GM12801 (cell line): ENCODE measurements around the gene JCAD.

Experiments used
- CTCF ChIP-seq: IDR thresholded peaks from one replicate; pipeline ENCODE4 v1.5.1; 2011; ENCODE audit warnings: control low read depth; ENCODE audit not compliant: insufficient read length; ENCODE audit errors: extremely low read depth

The JCAD gene

GRCh38 chr10:30072068-30072467 lies 12.7 kb upstream of the JCAD start:
- TF ChIP-seq CTCF = no peak

DNA sequence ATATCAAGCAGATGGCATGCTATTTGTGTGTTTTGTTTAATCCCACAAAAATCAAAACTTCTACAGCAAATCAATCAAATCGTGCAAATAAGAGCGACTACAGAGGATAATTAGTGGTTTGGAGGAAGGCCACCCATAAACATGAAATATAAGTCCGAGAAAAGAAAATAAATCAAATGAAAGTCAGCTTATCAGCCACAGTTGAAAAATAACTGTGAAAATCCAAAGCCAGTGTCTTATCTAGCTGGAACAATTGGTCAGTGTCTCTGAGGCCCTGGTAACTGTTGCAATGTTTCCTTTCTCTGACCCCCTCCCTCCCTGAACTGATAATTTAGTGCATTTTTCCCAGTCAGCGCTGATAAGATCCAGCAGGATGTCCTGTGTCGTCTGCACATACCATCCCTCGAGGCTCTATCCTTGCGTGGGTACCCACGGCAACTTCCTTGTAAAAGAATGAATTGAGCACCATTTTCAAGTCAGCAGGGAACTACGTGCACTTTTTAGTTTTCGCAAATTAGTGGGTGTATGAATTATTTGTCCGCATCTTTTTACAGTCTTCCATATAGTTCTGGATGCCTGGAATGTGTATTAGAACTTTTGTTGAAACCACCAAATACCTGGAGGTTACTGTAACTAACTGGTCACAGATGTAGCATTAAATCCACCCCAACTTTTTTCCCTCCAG lies 10.8 kb upstream of the JCAD start:
- no peak for TF ChIP-seq CTCF

- no peak for TF ChIP-seq CTCF
Measured at GRCh38 chr10:30068492-30069223, 9.3 kb upstream of the JCAD start.

DNA sequence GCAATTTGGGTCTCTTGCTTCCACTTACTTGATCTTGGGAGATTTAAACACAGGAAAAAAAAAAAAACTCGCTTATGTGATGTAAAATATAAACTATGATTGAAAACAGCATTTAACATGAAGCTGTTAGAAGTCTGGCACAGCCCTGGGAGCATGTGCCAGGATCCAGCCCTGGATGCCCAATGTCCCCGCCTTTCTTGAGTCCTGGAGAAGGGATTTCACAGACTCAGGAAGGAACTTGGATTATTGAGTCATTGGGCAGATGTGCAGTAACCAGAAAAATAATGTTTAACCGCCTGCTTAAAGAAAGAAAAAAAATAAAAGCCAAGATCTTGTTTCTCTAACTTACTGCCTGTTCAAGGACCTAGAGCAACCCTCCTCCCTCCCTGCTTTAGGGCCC lies 3.7 kb upstream of the JCAD start:
- no peak for TF ChIP-seq CTCF

DNA sequence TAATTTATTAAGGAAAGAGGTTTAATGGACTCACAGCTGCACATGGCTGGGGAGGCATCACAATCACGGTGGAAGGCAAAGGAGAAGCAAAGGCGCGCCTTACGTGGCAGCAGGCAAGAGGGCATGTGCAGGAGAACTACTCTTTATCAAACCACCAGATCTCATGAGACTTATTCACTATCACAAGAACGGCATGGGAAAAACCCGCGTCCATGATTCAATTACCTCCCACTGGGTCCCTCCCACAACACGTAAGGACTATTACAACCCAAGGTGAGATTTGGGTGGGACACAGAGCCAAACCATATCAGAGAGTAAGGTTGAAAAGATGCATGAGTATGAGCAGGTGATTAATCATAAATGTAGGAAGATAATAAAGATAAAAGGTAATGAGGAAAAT lies 3.2 kb upstream of the JCAD start:
- no peak for TF ChIP-seq CTCF

DNA sequence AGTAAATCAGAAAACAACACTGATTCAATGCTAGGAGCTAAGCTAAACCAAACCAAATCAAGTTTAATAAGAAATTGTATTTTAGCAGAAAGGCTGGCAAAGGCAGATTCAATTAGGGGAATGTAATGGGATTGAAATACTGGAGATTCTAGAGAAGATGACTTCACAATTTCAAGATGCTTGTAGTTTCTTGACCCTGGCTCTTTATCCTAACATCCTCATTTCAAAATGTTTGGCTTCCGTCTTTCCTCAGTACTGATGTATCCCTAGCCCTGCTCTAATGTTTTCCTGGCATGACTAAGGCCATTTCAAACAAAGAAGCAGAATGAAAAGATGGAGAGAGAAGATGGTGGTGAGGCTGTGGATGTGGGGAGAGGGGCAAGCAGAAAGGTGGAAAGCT lies 2.7 kb upstream of the JCAD start:
- no peak for TF ChIP-seq CTCF

DNA sequence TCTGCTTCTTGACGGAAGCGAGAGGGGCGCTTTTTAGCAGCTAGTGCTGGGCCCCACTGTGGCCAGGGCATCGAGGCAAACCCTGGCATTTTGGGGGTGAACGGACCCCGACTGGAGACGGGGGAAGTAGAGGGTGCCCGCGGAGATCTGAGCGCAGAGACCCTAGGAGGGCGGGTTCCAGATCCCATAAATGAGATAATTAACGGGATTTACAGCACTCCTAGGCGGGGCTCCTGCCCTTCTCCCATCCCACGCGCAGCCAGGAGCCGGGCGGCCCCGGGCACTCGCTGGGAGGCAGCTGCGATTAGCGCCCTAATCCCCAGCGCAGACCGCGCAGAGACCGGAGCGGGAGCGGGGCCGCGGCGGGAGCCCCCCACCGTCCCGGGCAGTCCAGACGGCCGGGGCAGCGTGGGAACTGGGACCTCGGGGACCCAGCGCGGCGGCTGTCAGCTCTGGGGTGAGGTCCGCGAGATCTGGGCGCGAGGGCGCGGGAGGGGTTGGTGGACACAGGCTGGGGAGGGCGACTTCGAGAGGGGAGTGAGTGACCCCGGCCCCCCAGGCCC lies 735 bp downstream of the JCAD start:
- TF ChIP-seq CTCF = no peak
